GM21723 (cell line): ENCODE measurements around the gene SLC2A6.

Source experiments
- ATAC-seq: cut with Tn5 transposase; IDR thresholded peaks from one replicate; pipeline ENCODE4 v1.9.1; 2021; ENCODE audit warnings: mild to moderate bottlenecking, moderate library complexity; ENCODE audit not compliant: unreplicated experiment

Gene SLC2A6

GRCh38 chr9:133496861-133497842 is 18.3 kb upstream of the SLC2A6 start:
- no peak for ATAC-seq

GRCh38 chr9:133495327-133496293 is 16.7 kb upstream of the SLC2A6 start:
- ATAC-seq: no peak

GRCh38 chr9:133494636-133495326 is 15.9 kb upstream of the SLC2A6 start:
- no peak for ATAC-seq

- no peak for ATAC-seq
Measured at GRCh38 chr9:133493845-133494540, 15.1 kb upstream of the SLC2A6 start.

GRCh38 chr9:133493428-133493827 is 14.5 kb upstream of the SLC2A6 start:
- no peak for ATAC-seq

- no peak for ATAC-seq
Measured at GRCh38 chr9:133492061-133493021, 13.4 kb upstream of the SLC2A6 start.

- ATAC-seq: no peak
Measured at GRCh38 chr9:133491656-133491925, 12.7 kb upstream of the SLC2A6 start.

- no peak for ATAC-seq
Measured at GRCh38 chr9:133490865-133491655, 12.2 kb upstream of the SLC2A6 start.

GRCh38 chr9:133490201-133490681 is 11.3 kb upstream of the SLC2A6 start:
- no peak for ATAC-seq

- no peak for ATAC-seq
Measured at GRCh38 chr9:133489253-133490190, 10.6 kb upstream of the SLC2A6 start.

GRCh38 chr9:133488686-133489252 is 9.9 kb upstream of the SLC2A6 start:
- no peak for ATAC-seq

- no peak for ATAC-seq
Measured at GRCh38 chr9:133487331-133487725, 8.4 kb upstream of the SLC2A6 start.

- no peak for ATAC-seq
Measured at GRCh38 chr9:133485531-133486260, 6.8 kb upstream of the SLC2A6 start.

- ATAC-seq: no peak
Measured at GRCh38 chr9:133484671-133485437, 6.0 kb upstream of the SLC2A6 start.

GRCh38 chr9:133483611-133484010 is 4.7 kb upstream of the SLC2A6 start:
- no peak for ATAC-seq
